GM21619 (cell line): Measurements from ENCODE around the gene PMS1.
"Not testable (repeated sequence)": the region's sequence is repeated elsewhere in the genome, so short reads cannot be mapped to it uniquely, and the experiment has no call there.

Experiments
- ATAC-seq: cut with Tn5 transposase; IDR thresholded peaks from one replicate; pipeline ENCODE4 v1.9.1; 2021; ENCODE audit not compliant: unreplicated experiment

Gene PMS1

DNA sequence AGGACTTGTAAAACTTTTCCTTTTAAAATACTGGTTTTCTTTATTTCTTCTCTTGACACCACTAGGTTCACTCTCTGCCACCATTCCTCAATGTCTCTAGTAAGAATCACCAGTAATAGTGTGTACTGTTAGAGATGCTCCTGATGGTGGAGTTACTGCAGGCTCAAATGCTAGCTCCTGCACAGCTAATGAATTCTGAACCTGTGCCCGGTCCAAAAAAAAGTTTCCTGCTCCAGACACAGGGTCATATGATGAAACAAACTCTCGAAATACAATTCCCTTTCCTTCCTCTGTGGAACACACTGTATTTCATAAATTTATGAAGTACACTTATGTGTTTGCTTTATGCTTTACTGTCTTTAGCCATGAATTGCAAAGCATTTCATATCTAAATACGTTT lies 19.2 kb downstream of the PMS1 start:
- no peak for ATAC-seq

- no peak for ATAC-seq
These were observed 34.2 kb downstream of the PMS1 start for GRCh38 chr2:189818249-189819038.

DNA sequence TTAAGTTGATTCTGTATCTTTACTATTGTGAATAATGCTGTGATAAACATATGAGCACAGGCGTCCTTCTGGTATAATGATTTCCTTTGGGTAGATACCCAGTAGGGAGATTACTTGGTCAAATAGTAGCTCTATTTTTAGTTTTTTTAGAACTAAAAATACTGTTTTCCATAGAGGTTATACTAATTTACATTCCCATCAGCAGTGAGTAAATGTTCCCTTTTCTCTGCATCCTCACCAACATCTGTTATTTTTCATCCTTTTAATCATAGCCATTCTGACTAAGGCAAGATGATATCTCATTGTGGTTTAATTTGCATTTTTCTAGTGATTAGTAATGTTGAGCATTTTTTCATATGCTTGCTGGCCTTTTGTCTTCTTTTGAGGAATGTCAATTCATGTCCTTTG lies 35.1 kb downstream of the PMS1 start:
- ATAC-seq: no peak

DNA sequence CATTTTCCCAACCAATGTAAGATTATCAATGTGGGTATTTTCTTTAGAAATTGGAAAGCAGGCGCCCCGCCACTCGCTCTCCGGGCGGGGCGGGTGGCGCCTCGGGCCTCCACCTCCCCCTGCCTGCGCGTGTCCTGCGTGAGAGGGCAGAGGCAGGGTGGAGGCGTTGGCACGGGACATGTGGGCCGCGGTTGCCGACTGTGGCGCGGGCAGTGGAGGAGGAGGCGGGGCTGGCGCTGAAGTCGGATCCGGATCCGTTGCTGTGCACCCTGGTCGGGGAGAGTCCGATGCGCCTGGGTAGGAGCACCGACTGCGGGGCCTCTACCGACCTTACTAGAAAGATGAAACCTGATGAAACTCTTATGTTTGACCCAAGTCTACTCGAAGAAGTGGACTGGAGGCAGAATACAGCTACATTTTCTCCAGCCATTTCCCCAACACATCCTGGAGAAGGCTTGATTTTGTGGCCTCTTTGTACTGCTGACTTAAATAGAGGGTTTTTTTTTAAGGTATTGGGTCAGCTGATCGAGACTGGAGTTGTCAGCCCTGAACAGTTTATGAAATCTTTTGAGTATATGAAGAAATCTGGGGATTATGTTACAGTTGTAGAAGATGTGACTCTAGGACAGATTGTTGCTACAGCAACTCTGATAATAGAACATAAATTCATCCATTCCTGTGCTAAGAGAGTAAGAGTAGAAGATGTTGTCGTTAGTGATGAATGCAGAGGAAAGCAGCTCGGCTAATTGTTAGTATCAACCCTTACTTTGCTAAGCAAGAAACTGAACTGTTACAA lies 37.9 kb downstream of the PMS1 start:
- no peak for ATAC-seq

DNA sequence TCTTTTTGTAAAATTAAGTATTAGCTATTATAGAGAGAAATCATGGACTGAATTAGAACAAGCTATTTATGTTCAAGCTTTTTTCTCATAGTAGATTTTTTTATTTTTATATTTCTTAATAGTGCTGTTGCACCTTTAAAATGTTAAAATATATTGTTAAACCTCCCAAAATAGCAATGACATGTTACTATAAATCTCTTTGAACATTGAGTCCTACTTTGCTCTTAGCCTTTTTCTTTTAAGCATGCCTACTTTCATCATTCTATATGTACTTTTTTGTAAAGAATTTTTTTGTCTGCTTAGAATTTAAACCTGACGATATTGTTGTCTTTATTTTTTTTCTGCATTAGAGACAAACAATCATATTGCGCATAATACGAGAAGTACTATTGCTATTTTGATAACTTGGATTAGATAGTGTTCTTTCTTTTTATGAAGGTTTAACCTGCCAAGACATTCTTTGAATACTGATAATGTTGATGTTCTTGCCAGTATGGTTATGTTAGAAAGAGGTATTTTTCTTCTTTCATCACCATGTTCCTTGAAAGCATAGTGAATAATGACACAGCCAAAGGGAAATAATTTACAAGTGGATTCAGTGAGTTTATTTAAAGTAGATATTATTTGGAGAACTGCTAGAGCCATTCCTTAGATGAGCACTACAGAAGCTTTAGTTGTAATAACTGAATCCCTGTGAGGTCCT lies 40.6 kb downstream of the PMS1 start:
- ATAC-seq: no peak

DNA sequence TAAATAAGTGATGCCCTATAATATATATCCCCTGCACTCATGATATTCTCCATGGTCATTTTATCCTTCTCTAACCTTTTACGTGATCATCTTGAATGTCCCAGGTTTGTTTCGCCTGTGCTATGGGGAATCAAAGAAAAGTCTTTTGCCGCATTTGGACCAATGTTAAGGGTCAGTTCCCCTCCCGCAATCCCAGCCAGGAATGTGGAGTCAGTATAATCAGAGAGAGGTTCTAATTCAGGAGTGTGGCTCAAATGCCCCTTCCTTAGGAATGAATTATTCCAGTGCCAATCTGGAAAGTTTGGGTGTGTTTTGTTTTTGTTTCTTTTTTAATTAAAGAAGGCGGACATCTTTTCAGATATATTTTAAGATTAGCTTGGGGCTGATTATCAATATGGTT lies 41.8 kb downstream of the PMS1 start:
- no peak for ATAC-seq

GRCh38 chr2:189829102-189829833 lies 45.0 kb downstream of the PMS1 start:
- ATAC-seq: no peak

GRCh38 chr2:189830510-189830909 lies 46.3 kb downstream of the PMS1 start:
- ATAC-seq: no peak

- no peak for ATAC-seq
These were observed 49.8 kb downstream of the PMS1 start for GRCh38 chr2:189834059-189834458.

DNA sequence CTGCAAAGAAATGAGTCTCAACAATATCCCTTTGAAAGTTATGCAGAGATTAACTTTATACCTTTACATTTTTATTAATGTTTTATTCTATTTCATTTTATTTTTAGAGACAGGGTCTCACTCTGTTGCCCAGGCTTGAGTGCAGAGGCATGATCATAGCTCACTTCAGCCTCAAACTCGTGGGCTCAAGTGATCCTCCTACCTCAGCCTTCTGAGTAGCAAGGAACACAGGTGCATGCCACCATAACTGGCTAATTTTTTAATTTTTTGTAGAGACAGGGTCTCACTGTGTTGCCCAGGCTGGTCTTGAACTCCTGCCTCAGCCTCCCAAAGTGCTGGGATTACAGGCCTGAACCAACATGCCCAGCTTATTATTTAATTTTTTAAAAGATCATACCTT lies 50.4 kb downstream of the PMS1 start:
- ATAC-seq: not testable (repeated sequence)

GRCh38 chr2:189835855-189836558 lies 51.8 kb downstream of the PMS1 start:
- no peak for ATAC-seq

DNA sequence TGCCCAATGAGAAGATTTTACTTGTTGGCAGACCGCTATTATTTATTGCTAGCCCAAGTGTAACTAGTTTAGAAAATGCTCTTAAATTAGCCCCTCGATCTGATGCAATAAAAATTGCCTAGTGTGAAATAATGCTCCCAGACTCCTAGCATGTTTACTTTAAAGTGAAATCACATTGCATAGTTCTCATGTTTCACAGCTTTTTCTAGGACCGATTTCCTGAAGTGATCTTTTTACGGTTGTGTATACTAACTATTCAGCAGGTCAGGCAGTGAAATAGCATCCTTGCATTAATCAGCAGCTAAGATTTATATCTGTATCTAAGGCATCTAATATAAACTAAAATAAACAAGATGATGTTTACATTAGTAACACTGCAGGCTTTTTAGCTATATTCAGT lies 52.4 kb downstream of the PMS1 start:
- no peak for ATAC-seq

DNA sequence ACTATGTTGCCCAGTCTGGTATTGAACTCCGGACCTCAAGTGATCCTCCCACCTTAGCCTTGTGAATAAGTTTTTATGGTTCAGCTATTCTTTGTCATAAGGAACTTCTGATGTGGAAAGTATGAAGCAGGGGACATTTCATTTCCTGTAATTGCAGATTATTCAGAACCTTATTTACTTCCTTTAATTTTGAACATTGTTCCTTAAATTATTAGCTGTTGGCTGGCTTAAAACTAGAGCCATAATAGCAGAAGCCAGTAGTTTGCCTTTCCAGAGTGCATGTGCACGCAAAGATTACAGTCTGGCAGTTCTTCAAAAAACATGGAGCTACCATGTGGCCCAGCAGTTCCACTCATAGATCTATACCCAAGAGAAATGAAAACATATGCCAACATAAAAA lies 53.1 kb downstream of the PMS1 start:
- no peak for ATAC-seq

- no peak for ATAC-seq
These were observed 56.8 kb downstream of the PMS1 start for GRCh38 chr2:189841019-189841418.

DNA sequence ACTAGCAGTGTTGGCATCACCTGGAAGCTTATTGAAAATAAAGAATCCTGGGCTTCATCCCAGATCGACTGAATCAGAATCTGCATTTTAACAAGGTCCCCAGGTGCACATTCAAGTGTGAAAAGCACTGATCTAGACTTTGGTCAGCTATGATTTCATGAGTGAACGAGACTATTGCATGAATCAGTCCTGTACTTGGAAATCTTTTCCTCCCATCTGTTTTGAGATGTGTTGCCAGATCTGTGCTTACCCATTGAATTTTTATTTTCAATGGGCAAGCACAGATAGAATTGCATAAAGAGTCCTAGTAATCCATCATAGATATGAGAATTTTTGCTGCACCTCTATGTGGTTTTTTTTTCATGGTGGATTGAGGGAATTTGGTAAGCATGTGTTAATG lies 64.0 kb downstream of the PMS1 start:
- ATAC-seq: no peak

DNA sequence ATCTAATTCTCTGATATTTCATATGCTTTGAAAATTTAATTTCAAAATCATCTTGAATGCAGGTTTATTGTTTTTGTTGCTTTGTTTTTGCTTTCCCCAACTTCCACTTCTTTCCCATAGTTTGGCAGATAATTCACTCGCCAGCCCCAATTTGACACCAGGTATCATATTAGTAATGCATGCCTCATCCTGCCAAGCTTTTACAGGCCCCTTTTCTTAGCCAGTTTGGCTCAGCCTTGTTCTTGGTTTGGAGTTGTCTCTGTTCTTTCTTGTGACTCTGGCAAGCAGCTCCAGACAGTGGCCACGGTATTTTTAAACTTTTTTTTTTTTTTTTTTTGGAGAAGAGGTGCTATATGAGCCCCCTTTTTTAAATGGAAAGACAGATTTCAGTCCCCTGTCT lies 65.3 kb downstream of the PMS1 start:
- no peak for ATAC-seq

GRCh38 chr2:189851174-189851826 lies 67.0 kb downstream of the PMS1 start:
- ATAC-seq: no peak

DNA sequence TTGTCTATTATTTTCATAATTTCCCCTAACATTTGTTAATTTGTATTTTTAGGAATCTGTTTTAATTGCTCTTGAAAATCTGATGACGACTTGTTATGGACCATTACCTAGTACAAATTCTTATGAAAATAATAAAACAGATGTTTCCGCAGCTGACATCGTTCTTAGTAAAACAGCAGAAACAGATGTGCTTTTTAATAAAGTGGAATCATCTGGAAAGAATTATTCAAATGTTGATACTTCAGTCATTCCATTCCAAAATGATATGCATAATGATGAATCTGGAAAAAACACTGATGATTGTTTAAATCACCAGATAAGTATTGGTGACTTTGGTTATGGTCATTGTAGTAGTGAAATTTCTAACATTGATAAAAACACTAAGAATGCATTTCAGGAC lies 69.9 kb downstream of the PMS1 start:
- ATAC-seq: no peak

GRCh38 chr2:189854940-189855339 lies 70.7 kb downstream of the PMS1 start:
- ATAC-seq: no peak

DNA sequence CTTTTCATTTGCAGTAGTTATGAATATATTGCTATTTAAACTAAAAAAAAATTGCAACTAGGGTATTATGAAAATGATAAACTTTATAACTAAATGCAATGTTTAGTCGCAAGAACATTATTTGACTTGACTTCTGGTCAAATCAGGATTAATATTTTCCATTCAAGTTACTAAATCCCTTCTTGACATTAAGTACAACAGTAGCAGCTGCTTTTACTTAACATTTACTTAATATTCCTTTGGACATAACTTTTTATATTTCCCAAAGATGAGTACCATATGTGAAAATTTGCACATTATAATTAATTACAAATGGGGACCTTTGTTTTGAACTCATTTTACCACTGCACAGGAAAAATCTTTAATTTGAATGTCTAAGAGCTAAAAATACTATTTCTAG lies 74.0 kb downstream of the PMS1 start:
- no peak for ATAC-seq
